Gastrocnemius medialis (tissue), 4 donors: ENCODE results near the gene NR3C2. TPM values are rescaled to one million over a fixed set of nuclear protein-coding genes. Genes with fewer than 3 reads are reported as not detected.

Experiments used
- ATAC-seq, 2 donors: fragments of 150-250 bp; one replicate each; pipeline ENCODE4 v1.9.1; 2016
- DNase-seq, 2 donors: peaks; one replicate each; pipeline ENCODE4 v3.0.0-alpha.2; 2019
- H3K27ac ChIP-seq, 4 donors: fragments of 200-600 bp; sonication (generic); 1 replicate in 1 of 4; 2 replicates in 3 of 4; pipeline ENCODE4 v1.5.1; 2016 to 2018; ENCODE audit warnings: mild to moderate bottlenecking in 2 of 4, moderate library complexity in 1 of 4
- H3K27me3 ChIP-seq, 3 donors: fragments of 200-600 bp; sonication (generic) in 2 of 3; 1 replicate in 1 of 3; 2 replicates in 2 of 3; pipeline versions ENCODE4 v1.5.1 to v1.6.0; 2016 to 2019; ENCODE audit warnings: mild to moderate bottlenecking in 1 of 3, moderate library complexity in 1 of 3
- H3K36me3 ChIP-seq, 2 donors: fragments of 200-600 bp; sonication (generic) in 1 of 2; one replicate each; pipeline ENCODE4 v1.5.1; 2017 to 2018
- H3K4me1 ChIP-seq, 2 donors: fragments of 200-600 bp; sonication (generic) in 1 of 2; one replicate each; pipeline ENCODE4 v1.5.1; 2016 to 2017; ENCODE audit warnings: mild to moderate bottlenecking in 2 of 2
- H3K4me3 ChIP-seq, 4 donors: fragments of 200-600 bp; sonication (generic) in 3 of 4; 1 replicate in 1 of 4; 2 replicates in 3 of 4; pipeline ENCODE4 v1.5.1; 2016 to 2019; ENCODE audit warnings: mild to moderate bottlenecking in 2 of 4
- H3K9me3 ChIP-seq, 3 donors: fragments of 200-600 bp; sonication (generic) in 2 of 3; 1 replicate in 1 of 3; 2 replicates in 2 of 3; pipeline ENCODE4 v1.5.1; 2016 to 2019
- POLR2A ChIP-seq, 2 donors: fragments of 450-650 bp; IDR thresholded peaks; one replicate each; pipeline ENCODE4 v1.6.1; 2017; ENCODE audit warnings: antibody characterized with exemption in 2 of 2, mild to moderate bottlenecking in 2 of 2, moderate library complexity in 2 of 2
- in situ Hi-C, 4 donors: fragments of 200-750 bp; cut with MboI; loops; one replicate each; pipeline versions ENCODE4 v1.15.0 to v1.8.0; 2017; ENCODE audit warnings: low sequenced_read_pairs in 4 of 4
- intact Hi-C: fragments of 100-400 bp; cut with DNase I; formaldehyde crosslinking; loops from one replicate; pipeline ENCODE4 v1.15.1; 2023; ENCODE audit warnings: low total_unique reads
- total RNA-seq, 4 donors: library from RNA; depleted of rRNA; stranded (reverse); fragments of >200 nt; gene quantifications; one replicate each; pipeline versions ENCODE4 v1.1.0 to v1.2.3, GENCODE V29; 2016
- TF ChIP-seq, protein P1 (sequence below), 5 experiments: fragments of 450-650 bp in 3 of 5; fragments of 200-600 bp in 2 of 5; sonication (generic) in 2 of 5; IDR thresholded peaks in 4 of 5; conservative IDR thresholded peaks in 1 of 5; 1 replicate in 4 of 5; 2 replicates in 1 of 5; pipeline ENCODE4 v1.5.1; 2016 to 2019; ENCODE audit warnings: antibody characterized with exemption in 5 of 5, mild to moderate bottlenecking in 3 of 5, moderate library complexity in 3 of 5

NR3C2 gene
- 10 to 100 TPM in 1 of 4 donors, 1 to 10 TPM in 3; 5.6 to 10.4 (median 8.1) TPM for total RNA-seq

DNA sequence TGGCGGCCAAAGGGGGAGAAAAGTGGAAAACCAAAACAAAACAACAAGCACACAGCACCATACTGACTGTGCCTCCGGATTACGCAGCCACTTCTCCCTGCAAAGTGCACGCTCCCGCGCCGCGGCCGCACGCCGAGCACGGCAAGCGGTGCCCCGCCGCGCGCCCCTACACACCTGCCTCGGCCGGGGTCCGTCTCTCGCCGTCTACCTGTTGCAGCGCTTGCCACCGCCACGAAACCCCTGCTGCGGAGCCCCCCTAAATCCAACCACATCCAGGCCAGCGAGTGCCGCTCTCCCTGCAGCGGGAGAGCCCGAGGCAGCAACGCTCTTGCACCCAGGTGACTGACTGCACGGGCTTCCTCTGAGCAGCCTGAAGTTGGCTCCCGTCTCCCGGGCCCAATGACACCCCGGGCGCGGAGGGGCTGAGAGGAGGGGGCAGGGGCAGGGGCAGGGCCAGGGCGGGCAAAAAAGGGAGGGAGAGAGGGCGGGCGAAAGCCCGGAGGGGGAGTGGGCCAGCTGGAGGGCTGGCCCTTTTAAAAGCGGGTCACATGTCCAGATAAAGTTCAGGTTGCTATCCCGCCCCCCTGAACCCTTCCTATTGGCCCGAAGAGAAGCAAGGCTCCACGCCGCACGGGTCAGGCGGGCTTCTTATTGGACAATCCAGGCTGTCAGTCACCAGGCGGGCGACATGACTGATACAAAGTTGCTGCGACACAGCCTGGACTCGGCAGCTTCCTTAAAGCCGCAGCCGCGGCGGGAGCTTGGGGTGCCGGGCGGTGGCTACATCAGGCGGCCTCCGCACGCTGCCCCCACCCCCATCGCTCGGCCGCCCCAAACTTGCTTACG, at the start of gene NR3C2:
Gene NR3C2 (minus strand): TSS at position 429 of the 846 bp plus-strand sequence.
- H3K4me3 ChIP-seq, result peak within 1 kb of the TSS; percentile 94 to 100 (median 97)
- H3K27me3 ChIP-seq, result no peaks in the 10 kb centered on the region
- DNase-seq (peak; percentile 100), ATAC-seq (peak; percentile 78 to 81)
- H3K36me3 ChIP-seq, result no peaks in the 10 kb centered on the region
- peak within 1 kb of the TSS; percentile 97 to 98 (median 98) for H3K27ac ChIP-seq
- no peaks in the 10 kb centered on the region for H3K9me3 ChIP-seq
- intact Hi-C loops (loop anchor here (1.0 to 10.0 kb wide), 8 partner anchors 65 to 760 kb away; partner anchors contain the start of genes ARHGAP10 and PRMT9), in situ Hi-C loops (loop anchor here in 1 of 4 donors (25.0 kb wide), 1 partner anchor 95 kb away; no protein-coding TSS in a partner anchor)
- peaks cover 2 to 37% of the 10 kb centered on the region in 2 donors for H3K4me1 ChIP-seq
- TF ChIP-seq, protein P1, sequence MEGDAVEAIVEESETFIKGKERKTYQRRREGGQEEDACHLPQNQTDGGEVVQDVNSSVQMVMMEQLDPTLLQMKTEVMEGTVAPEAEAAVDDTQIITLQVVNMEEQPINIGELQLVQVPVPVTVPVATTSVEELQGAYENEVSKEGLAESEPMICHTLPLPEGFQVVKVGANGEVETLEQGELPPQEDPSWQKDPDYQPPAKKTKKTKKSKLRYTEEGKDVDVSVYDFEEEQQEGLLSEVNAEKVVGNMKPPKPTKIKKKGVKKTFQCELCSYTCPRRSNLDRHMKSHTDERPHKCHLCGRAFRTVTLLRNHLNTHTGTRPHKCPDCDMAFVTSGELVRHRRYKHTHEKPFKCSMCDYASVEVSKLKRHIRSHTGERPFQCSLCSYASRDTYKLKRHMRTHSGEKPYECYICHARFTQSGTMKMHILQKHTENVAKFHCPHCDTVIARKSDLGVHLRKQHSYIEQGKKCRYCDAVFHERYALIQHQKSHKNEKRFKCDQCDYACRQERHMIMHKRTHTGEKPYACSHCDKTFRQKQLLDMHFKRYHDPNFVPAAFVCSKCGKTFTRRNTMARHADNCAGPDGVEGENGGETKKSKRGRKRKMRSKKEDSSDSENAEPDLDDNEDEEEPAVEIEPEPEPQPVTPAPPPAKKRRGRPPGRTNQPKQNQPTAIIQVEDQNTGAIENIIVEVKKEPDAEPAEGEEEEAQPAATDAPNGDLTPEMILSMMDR (IDR thresholded peaks at IDR 0.05 in 4 of 5, conservative IDR thresholded peaks at IDR 0.05 in 1 of 5), result no peak
- TF ChIP-seq POLR2A (IDR thresholded peaks at IDR 0.05), result peak; percentile 100

DNA sequence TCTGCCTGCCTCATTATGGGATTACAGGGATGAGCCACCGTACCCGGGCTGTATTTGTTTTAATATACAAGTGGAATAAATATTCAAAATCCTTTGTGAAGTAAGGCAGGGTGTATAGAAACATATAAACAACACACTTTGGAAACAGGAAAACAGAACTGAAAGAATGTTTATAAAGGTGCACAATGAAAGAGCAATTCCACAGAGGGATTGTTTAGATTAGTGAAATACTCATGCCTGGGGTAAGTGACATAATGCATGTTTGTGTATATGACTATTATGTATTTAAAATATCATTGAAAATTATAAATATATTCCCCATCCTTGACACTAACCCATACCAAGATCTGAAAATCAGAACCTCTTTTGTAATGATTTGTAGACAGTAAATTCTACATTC, 45.0 kb upstream of the NR3C2 start:
- DNase-seq (no peak), ATAC-seq (no peak)
- in situ Hi-C loops, result no loop called here
- TF ChIP-seq, protein P1 (IDR thresholded peaks at IDR 0.05 in 4 of 5, conservative IDR thresholded peaks at IDR 0.05 in 1 of 5), result no peak
- no peak for TF ChIP-seq POLR2A (IDR thresholded peaks at IDR 0.05)
- H3K9me3 ChIP-seq, result no peaks in the 10 kb centered on the region
- no peak overlapping the region for H3K4me3 ChIP-seq
- H3K4me1 ChIP-seq, result no peaks in the 10 kb centered on the region
- no peak overlapping the region for H3K27ac ChIP-seq
- H3K36me3 ChIP-seq, result no peaks in the 10 kb centered on the region
- H3K27me3 ChIP-seq, result no peaks in the 10 kb centered on the region
- intact Hi-C loops, result no loop called here

DNA sequence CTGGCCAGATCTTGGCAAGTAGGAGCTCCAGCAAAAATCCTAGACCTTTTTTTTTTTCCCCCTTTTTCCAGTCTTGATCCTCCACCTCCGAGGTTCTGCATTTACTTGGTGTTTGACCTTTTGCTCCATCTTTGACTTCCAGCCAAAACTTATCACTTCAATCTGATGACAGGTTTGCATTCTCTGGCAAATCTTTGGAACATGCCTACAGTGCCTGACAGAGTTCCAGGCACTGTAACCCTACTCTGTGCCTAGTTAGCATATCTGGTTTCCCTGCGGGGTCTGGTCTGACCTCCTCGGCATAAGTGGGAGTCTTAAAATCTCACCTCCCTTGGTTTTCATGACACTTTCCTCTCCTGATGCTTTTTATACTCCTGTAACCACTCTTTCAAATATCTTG, 39.4 kb upstream of the NR3C2 start:
- Histone ChIP-seq H3K4me3 (no peak overlapping the region), H3K27me3 (no peaks in the 10 kb centered on the region), H3K9me3 (no peaks in the 10 kb centered on the region), H3K4me1 (peaks cover 9 to 10% of the 10 kb centered on the region in 2 donors), H3K27ac (no peak overlapping the region), H3K36me3 (no peaks in the 10 kb centered on the region)
- intact Hi-C loops, result no loop called here
- in situ Hi-C loops, result no loop called here
- ATAC-seq (no peak), DNase-seq (no peak)
- TF ChIP-seq POLR2A (IDR thresholded peaks at IDR 0.05), result no peak
- TF ChIP-seq, protein P1 (IDR thresholded peaks at IDR 0.05 in 4 of 5, conservative IDR thresholded peaks at IDR 0.05 in 1 of 5), result no peak

DNA sequence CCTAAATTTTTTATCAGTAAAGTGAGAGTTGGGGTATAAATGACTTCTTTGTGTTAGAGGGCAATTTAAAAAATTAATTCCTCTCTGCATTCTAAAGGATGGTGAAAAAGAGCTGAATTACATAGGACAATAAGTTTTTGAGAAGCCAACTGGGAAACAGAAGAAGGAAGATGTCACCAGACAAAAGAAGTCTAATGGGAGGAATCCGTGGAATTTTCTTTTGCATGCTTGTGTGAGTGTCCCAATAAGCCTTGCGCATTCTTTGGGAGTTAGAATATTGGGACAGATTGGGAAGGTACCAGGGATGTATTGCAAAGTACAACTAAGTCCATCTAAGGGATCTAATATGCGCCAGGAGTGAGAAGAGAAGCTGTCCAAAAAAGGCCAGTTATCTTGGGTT, 35.1 kb upstream of the NR3C2 start:
- TF ChIP-seq, protein P1 (IDR thresholded peaks at IDR 0.05 in 4 of 5, conservative IDR thresholded peaks at IDR 0.05 in 1 of 5), result no peak
- TF ChIP-seq POLR2A (IDR thresholded peaks at IDR 0.05), result no peak

More for the DNA sequence above, 35.1 kb upstream of the NR3C2 start:
- H3K9me3 ChIP-seq, result no peaks in the 10 kb centered on the region
- DNase-seq (no peak), ATAC-seq (no peak)
- H3K36me3 ChIP-seq, result no peaks in the 10 kb centered on the region
- H3K4me1 ChIP-seq, result peaks cover 9 to 10% of the 10 kb centered on the region in 2 donors
- no peak overlapping the region for H3K4me3 ChIP-seq
- H3K27ac ChIP-seq, result no peak overlapping the region
- no peaks in the 10 kb centered on the region for H3K27me3 ChIP-seq
- intact Hi-C loops, result no loop called here
- in situ Hi-C loops, result no loop called here
